HG02885 (cell line): ENCODE measurements around the gene CCNF.

Source experiments
- ATAC-seq: cut with Tn5 transposase; IDR thresholded peaks from one replicate; pipeline ENCODE4 v1.9.1; 2021; ENCODE audit warnings: mild to moderate bottlenecking; ENCODE audit not compliant: unreplicated experiment, poor library complexity

Gene CCNF

DNA sequence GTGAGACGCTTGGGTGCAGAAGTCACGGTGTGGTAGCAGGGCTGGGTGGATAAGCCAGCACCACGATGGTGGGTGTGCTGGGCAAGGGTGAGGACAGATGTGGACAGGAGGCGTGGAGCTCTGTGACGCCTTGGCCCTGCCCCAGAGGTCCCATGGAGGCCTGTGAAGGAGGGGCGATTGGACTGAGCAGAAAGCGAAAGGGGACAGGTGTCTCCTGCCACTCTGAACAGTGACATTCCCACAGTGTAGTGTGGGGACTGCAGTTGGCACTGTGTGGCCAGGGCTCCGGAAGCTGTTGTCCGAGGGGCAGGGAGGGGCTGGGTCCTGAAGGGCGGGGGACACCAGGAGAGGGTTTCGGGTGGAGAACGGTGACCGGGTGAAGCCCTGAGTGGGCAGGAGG, 53.0 kb downstream of the CCNF start:
- no peak for ATAC-seq

DNA sequence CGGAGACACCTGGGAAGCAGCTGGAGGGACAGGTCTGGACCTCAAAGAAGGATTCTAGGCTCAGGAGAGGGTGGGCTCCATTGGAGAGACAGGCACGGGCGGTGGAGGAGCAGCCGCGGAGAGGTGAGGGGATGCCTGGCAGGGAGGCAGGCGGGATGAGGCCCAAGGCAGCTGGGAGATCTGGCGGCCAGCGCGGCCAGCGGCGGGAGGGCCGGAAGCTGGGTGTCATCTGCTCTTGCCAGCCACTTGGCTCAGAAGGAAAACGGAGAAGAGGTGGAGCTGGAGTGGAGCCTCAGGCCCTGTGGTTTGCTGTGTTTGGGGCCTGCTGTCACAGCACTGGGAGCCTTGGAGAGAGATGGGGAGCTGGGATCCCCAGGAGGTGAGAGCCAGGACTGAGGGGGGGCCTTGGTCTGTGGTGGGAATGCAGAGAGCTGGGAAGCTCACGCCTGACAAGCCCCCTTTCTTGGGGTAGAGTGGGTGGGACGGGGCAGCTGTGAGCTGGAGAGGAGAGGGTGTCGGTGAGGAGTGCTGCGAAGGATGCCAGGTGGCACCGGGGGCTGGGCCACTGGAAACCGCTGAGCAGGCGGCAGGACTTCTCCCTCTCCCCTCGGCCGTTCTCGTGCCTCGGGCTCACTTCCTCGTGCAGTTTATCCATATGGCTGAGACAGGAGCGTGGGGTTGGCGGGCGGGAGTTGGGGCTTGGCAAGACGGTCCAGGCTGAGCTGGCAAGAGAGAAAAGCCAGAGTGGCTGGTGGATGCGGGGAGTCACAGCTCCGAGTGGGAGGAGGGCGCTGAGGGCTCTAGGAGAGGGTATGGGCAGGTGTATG, 53.7 kb downstream of the CCNF start:
- ATAC-seq, result no peak

DNA sequence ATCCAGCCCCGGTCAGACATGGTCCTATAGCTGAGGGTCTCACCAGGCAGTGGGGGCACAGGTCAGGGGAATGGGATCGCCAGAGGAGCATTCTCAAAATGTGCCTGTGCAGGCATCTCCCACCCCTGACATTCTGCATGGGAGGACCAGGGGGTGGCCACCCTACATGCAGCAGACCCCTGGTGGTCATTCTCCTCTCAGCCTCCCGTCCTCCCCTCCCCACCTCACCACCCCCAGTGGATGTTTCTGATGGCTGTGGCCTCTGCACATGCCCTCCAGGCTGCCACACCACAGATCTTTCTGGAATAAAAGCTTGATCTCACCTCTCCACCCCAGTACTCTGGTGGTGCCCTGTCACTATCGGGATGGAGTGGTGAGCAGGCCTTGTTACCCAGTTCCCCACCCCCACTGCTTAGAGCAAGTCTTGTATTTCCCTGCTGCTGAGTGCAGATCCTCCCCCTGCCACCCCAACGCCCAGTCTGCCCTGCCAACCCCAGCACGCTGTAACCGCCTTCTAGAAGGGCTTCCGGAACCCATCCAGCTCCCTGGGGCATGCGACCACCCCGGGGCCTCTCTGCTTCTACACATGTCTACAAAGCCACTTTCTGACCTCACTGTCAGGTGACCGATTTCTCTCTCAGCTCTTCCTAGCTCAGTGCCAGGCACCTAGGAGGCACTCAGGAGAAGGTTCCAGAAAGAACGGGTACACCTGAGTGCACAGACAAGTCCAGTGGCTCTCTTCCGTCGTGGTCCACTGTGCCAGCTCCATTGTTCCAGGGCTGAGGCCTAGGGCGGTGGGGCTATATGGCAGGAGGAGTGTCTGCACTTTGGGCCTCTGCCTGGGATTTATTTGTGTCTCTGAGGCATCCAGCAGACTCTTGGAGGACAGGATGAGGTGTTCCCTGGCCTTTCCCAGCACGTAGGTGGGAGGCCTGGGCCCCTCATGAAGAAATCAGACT, 55.0 kb downstream of the CCNF start:
- no peak for ATAC-seq

DNA sequence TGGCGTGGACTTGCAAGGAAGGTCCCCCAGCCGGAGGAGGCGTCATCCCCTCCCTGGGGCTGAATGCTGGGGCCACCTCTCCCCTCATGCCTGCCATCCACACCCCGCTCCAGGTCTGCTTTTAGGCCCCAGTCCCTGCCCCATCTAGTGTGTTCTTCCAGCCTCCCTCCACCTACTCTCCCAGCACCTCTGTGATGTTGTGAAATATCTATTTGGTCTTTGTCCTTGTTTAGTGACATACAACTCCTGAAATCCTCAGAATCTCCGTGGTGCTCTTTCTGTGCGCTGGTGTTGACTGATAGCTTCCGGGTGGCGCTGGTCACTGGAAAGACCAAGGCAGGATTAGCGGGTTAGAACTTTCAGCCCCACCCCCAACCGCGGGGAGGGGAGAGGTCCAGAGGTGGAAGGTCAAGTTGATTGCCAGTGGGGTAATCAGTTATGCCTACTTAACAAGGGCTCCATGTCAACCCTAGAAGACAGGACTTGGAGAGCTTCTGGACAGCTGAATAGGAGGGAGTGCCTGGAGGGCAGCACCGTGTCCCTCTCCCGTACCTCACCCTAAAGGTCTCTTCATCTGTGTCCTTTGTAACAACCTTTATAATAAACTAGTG, 55.8 kb downstream of the CCNF start:
- no peak for ATAC-seq

DNA sequence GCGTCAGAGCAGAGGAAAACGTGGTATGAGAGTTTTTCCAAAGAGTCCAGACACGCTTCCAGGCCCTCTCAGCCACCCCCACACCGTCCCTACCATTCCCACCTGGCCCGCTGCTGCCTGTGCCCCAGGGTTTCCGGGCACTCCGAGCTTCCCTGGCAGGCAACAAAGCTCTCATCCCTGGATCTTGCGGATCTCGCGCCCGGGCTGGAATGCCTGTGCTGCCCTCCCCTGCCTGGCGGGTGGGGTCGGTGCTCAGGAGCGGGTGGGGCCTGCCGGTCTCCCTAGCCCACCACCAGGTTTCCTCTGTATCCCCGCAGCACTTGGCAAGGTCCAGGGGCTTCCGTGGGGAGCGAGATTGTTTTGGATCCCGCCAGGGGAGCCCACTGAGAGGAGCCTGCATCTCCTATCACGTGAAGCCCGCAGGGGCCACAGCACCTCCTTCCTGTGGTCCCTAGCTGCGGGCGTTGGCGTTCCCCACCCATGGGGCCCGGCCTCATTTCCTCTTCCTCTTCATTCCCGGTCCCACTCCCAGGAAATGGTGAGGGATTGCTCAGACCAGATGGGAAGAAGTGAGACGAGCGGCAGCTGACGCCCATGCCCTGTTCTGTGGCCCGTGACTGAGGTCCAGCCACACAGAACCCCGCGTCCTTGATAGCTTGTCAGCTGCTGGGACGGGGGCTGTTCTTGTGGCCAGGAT, 56.7 kb downstream of the CCNF start:
- ATAC-seq, result no peak

DNA sequence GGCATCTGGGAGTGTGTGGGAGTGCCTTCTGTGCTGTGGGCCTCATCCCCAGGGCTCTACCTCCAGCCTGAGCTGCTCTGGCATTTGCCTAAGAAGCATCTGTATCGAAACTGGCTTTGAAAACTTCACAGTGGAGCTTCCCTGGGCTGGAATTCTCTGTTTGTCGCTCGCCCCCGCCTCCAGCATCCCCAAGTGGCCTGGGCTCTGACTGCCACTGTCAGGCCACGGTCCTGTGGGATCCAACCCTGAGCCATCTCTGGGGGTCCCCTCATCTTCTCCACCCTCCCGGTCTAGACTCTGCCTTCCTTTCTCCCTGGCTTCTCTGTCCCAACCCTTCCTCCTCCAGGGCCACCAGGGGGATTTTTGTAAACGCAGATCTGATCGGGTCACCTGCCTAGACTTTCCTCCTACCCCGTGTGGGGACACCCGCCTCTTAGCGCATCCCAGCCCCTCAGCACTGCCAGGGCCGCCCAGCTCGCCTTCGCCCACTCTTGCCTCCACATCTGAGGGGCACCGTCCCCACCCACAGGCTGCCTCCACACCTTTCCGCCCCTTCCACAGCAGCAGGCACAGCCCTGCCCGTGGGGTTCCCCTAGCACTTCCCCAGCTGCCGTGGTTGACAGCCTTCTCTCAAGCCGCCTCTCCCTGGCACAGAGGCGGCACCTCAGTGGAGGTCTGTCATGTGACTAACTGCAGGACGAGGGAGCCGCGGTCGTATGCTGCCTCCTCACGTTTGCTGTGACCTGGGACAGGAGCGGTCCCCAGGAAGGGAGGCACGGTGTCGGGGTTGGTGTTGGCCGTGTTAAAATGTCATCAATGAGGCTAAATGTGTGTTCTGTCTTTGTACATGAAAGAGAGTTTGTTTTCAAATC, 57.6 kb downstream of the CCNF start:
- ATAC-seq, result no peak

DNA sequence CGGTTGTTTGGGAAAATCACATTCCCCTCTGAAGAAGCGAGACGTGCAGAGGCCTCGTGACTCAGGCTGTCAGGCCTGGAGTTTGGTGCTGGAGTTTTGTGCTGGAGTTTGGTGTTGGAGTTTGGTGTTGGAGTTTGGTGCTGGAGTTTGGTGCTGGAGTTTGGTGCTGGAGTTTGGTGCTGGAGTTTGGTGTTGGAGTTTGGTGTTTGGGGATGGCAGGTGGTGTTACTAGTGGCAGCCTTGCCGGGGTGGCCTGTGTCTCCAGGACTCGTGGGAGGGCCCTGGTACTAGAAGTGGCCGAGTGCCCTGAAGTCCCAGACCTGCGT, 58.2 kb downstream of the CCNF start:
- ATAC-seq, result no peak

DNA sequence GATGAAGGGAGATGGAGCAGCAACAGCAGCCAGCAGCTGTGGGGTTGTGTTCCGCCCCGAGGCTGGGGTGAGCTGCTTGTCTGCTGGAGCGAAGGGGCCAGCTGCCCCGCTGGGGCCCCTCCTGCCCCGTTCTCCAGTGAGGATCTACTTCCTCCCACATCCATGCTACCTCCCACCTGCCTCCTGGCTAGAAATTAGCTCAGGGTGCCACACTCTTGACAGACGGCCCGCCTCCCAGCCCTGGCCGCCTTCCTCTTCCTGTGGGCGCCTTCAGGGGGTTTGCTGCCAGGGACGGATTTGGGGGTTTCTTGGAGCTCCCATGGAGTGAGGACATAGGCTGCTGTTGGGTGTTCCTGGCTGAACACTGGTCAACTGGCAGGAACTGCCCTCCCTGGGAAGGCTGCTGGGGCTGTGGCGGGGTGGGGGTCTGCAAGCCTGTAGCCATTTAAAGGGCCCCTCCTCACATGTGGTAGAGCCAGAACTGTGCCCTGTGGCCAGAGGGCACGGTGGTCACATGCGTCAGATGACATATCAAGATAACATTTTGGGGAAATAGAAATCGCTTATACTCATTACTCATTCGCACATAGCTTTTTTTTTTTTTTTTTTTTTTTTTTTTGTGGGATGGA, 58.8 kb downstream of the CCNF start:
- no peak for ATAC-seq

DNA sequence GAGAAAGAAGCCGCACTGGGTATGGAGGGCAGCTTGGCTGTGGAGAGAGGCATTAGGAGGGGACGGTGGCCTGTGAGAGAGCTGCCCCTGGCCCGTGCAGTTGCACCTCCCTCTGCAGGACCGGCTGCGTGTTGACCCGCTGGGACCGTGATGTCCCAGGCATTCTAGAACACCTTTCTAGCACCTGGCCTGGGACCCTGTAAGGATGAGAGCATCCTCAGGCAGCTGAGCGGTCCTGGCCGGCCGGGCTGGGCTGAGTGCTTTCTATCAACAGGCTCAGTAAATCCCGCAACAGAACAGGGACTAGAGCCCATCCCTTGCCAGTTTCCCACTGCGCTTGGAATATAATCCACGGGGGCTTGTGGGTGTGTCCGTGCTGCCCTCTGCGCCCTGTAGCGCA, 60.3 kb downstream of the CCNF start:
- ATAC-seq, result no peak

DNA sequence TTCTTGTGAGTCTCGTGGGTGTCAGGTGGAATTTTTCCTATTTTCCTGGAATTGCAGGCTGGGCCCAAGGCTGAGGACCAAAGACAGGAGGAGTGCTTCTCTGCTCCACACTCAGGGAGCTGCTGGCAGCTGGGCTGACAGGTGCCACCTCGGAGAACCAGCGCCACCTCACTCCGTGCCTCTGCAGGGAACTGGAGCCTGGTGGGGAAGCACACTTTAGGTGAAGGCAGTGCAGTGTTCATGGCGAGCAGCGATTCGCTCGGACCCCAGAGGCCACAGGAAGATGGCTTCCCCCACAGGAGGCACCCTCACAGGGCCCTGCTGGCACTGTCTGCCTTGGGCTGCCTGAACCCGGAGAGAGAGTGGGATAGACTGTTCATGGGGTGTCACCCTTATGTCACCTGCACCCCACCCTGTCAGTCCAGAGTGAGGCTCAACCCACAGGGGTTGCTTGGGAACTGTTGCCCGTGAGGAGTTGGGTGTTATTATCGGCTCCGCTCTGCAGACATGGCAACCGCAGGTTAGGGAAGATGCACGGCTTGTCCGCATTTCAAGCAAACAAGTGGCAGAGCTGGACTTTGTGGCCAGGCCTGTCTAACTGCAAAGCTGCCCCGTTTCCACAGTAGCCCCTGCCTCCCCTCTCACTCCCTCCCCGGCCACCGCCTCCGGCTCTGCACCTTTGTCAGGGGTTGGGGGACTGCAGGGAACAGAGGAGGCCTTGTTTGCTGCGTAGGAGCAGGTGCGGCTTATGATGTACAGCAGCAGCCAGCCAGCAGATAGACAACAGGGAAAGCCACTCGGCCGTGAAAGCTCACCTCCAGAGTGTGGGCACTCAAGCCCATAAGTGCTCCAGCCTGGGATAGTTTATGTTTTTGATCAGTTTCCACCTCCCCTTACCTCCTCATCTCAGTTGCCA, 61.2 kb downstream of the CCNF start:
- ATAC-seq, result no peak

DNA sequence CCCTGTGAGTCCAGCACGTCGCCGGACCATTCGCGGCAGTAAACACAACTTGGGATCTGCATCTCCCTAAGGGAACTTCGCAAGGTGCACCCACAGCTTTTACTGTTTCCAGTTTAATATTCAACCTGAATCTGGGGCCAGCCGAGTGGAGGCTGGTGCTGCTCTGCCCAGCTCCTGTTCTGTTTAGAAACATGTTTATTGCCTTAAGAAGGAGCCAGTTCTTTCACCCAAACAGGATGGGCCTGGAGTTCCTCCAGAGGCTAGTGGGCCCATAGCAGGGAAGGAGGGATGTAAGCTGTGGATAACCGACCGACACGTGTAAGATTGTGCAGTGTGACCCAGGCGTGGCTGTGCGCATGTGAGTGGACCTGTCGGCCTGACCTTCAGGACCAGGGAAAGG, 63.0 kb downstream of the CCNF start:
- ATAC-seq, result no peak

DNA sequence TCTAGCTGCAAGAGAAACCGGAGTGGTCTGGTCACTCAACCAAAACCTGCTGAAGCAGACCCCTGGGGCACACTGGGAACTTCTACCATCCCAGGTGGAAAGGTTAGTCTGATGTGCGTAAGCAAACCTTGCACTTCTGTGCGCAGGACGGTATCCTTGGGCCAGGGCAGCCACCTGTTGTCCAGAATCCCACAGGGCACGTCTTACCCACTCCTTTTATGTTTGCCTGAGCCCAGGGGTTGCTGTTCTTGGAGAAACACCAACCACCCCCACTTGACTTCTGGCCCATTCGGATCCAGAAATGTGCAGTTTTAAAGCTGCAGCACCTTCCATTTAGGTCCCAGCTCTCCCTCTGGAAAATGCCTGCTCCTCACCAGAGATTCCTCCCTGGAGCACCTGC, 64.4 kb downstream of the CCNF start:
- no peak for ATAC-seq

DNA sequence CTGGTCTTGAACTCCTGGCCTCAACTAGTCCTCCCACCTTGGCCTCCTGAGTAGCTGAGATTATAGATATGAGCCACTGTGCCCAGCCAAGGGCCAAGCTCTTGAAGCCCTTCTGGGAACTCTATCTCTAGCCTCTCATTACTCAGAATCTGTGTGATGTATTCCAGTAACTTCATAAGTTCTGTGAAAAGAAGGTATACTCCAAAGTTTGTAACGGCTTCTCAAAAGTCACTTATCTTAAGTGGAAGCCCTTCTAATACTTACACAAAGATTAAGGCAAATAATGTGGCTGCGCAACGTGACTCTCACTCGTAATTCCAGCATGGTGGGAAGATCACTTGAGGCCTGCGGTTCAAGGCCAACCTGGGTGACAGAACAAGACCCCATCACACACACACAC, 65.4 kb downstream of the CCNF start:
- no peak for ATAC-seq

DNA sequence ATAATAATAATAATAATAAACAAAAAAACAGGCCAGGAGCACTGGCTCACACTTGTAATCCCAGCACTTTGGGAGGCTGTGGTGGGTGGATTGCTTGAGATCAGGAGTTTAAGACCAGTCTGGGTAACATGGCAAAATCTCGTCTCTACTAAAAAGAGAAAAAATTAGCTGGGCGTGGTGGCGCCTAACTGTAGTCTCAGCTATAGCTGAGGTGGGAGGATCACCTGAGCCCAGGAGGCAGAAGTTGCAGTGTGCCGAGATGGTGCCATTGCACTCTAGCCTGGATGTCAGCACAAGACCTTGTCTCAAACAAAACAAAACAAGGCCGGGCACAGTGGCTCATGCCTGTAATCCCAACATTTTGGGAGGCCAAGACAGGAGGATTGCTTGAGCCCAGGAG, 65.8 kb downstream of the CCNF start:
- ATAC-seq, result no peak

DNA sequence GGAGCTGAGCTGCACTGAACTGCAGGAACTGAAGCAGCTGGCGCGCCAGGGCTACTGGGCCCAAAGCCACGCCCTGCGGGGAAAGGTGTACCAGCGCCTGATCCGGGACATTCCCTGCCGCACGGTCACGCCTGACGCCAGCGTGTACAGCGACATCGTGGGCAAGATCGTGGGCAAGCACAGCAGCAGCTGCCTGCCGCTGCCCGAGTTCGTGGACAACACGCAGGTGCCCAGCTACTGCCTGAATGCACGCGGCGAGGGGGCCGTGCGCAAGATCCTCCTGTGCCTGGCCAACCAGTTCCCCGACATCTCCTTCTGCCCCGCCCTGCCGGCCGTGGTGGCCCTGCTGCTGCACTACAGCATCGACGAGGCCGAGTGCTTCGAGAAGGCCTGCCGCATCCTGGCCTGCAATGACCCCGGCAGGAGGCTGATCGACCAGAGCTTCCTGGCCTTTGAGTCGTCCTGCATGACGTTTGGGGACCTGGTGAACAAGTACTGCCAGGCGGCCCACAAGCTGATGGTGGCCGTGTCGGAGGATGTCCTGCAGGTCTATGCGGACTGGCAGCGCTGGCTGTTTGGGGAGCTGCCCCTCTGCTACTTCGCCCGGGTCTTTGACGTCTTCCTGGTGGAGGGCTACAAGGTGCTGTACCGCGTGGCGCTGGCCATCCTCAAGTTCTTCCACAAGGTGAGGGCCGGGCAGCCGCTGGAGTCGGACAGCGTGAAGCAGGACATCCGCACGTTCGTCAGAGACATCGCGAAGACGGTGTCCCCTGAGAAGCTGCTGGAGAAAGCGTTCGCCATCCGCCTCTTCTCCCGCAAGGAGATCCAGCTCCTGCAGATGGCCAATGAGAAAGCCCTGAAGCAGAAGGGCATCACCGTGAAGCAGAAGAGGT, 67.2 kb downstream of the CCNF start:
- ATAC-seq, result no peak

DNA sequence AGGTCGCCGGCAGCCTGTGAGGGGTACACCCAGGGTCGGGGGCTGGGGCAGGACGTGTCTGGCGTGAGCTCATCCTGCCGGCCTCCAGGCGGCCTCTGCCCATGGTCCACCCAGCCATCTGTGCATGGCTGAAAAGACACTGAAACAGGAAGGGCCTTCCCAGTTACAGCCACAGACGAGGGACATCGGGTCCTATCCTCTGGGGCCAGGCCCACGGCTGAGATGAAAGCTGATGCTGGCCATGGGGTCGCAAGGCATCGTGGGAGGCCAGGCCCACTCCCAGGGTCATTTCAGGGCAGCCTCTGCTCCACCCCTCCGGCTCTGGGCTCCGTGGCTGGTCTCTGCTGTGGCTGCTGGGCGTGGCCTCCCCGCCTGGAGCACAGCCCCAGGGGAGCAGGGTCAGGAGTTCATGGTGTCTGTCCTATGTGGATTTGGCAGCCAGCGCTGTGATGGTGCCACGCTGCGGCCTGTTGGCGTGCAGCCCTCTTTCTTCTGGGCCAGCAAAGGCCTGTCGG, 67.9 kb downstream of the CCNF start:
- ATAC-seq, result no peak
